ENCODE results near the gene LDB2. TPM values are rescaled to one million over a fixed set of nuclear protein-coding genes. Genes with fewer than 3 reads are reported as not detected.

The LDB2 gene
- total RNA-seq, 4 donors from 2014 or later, result 26.4 to 62.7 (median 40.7) TPM

DNA sequence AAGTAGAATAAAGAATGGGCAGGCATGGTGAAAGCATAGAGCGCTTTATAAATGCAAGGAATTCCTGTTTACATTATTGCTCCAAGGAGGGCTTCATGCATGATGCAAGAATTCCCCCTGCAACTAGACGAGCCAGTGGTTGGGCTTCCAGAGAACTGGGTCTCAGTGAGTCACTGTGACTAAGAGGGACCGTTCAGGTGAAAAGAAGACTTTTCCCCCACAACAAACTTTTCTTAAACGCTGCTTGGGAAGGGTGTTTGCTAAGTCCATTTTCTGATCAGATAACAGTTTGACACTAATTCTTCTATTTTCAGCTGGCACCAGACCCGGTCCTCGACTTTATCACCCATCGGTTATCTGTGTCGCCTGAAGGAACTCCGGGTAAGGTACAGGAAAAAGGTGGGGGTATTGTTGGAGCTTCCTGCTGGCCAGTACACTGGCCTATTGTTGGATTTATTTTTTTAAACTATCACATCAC is 40.1 kb downstream of the LDB2 start:
- Histone ChIP-seq H3K36me3 (no peaks in the 10 kb centered on the region), H3K27ac (no peak overlapping the region), H3K4me1 (no peaks in the 10 kb centered on the region), H3K9me3 (no peaks in the 10 kb centered on the region), H3K27me3 (no peaks in the 10 kb centered on the region), H3K4me3 (no peak overlapping the region)
- WGBS, 2 donors, result 71 to 76% methylated on average over 9 of the region's 9 CpGs
- TF ChIP-seq EP300 (IDR thresholded peaks at IDR 0.05) (peak; percentile 15 to 53), POLR2A (IDR thresholded peaks at IDR 0.05) (no peak)
- TF ChIP-seq, protein P1, sequence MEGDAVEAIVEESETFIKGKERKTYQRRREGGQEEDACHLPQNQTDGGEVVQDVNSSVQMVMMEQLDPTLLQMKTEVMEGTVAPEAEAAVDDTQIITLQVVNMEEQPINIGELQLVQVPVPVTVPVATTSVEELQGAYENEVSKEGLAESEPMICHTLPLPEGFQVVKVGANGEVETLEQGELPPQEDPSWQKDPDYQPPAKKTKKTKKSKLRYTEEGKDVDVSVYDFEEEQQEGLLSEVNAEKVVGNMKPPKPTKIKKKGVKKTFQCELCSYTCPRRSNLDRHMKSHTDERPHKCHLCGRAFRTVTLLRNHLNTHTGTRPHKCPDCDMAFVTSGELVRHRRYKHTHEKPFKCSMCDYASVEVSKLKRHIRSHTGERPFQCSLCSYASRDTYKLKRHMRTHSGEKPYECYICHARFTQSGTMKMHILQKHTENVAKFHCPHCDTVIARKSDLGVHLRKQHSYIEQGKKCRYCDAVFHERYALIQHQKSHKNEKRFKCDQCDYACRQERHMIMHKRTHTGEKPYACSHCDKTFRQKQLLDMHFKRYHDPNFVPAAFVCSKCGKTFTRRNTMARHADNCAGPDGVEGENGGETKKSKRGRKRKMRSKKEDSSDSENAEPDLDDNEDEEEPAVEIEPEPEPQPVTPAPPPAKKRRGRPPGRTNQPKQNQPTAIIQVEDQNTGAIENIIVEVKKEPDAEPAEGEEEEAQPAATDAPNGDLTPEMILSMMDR (IDR thresholded peaks at IDR 0.05), result no peak
- no peak for DNase-seq (ENCODE audit: low spot score in 2 of 2)

- Histone ChIP-seq H3K4me3 (no peak overlapping the region), H3K36me3 (no peaks in the 10 kb centered on the region), H3K4me1 (no peaks in the 10 kb centered on the region), H3K27ac (peak overlapping the region in 1 of 4 donors; percentile 59), H3K27me3 (no peaks in the 10 kb centered on the region), H3K9me3 (no peaks in the 10 kb centered on the region)
- 71 to 85% methylated on average over 5 of the region's 5 CpGs for WGBS, 2 donors
- DNase-seq (ENCODE audit: low spot score in 2 of 2), result no peak
- TF ChIP-seq, protein P1 (IDR thresholded peaks at IDR 0.05), result no peak
- TF ChIP-seq EP300 (IDR thresholded peaks at IDR 0.05) (no peak), POLR2A (IDR thresholded peaks at IDR 0.05) (no peak)
Observed at GRCh38 chr4:16857425-16857824, 41.0 kb downstream of the LDB2 start.

DNA sequence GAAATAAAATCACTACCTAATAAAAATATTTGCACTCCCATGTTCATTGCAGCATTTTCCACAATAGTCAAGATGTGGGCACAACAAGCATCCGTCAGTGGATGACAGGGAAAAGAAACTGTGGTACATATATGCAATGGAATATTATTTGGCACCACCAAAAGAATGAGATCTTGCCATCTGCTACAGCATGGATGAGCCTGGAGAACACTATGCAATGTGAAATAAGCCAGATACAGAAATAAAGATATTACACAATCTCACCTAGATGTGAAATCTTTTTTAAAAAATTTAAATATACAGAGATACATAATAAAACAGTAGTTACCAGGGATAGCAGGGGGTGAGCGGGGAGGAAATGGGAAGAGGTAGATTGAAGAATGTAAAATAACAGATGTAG is 44.8 kb downstream of the LDB2 start:
- Histone ChIP-seq H3K9me3 (no peaks in the 10 kb centered on the region), H3K36me3 (no peaks in the 10 kb centered on the region), H3K4me3 (no peak overlapping the region), H3K27ac (no peak overlapping the region), H3K4me1 (no peaks in the 10 kb centered on the region), H3K27me3 (no peaks in the 10 kb centered on the region)
- TF ChIP-seq POLR2A (IDR thresholded peaks at IDR 0.05), result no peak
- TF ChIP-seq, protein P1 (IDR thresholded peaks at IDR 0.05), result no peak
- TF ChIP-seq EP300 (IDR thresholded peaks at IDR 0.05), result no peak
- 93 to 96% methylated on average over 2 of the region's 2 CpGs for WGBS, 2 donors
- no peak for DNase-seq (ENCODE audit: low spot score in 2 of 2)

DNA sequence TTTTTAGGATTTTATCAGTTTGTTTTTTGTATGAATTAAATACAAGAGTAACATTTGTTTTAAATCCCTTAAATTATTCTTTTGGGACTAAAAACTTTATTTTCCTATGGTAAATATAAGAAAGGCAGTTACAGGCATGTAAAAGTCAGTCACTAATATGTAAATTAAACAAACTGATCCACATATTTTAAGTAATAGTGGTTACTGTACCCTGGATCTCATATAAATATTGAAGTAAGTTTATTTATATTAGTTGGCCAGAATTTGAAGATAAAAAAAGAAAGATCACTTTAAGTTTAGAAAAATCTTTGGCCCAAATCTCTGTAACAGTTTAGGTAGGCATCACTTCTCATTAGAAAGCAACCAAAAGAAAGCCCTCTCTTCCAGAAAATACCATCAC is 45.8 kb downstream of the LDB2 start:
- no peak for DNase-seq (ENCODE audit: low spot score in 2 of 2)
- no peak overlapping the region for H3K27ac ChIP-seq
- H3K9me3 ChIP-seq, result no peaks in the 10 kb centered on the region
- no peaks in the 10 kb centered on the region for H3K4me1 ChIP-seq
- no peaks in the 10 kb centered on the region for H3K27me3 ChIP-seq
- no peak for TF ChIP-seq EP300 (IDR thresholded peaks at IDR 0.05)
- no peak for TF ChIP-seq POLR2A (IDR thresholded peaks at IDR 0.05)
- TF ChIP-seq, protein P1 (IDR thresholded peaks at IDR 0.05), result no peak
- H3K36me3 ChIP-seq, result no peaks in the 10 kb centered on the region
- no peak overlapping the region for H3K4me3 ChIP-seq

GRCh38 chr4:16852228-16852627 is 46.2 kb downstream of the LDB2 start:
- Histone ChIP-seq H3K27me3 (no peaks in the 10 kb centered on the region), H3K27ac (no peak overlapping the region), H3K36me3 (no peaks in the 10 kb centered on the region), H3K4me3 (no peak overlapping the region), H3K9me3 (no peaks in the 10 kb centered on the region), H3K4me1 (no peaks in the 10 kb centered on the region)
- no peak for DNase-seq (ENCODE audit: low spot score in 2 of 2)
- 69 to 79% methylated on average over 2 of the region's 2 CpGs for WGBS, 2 donors
- TF ChIP-seq, protein P1 (IDR thresholded peaks at IDR 0.05), result no peak

All from tibial nerve (tissue), 4 donors.